Tibial nerve (tissue), 4 donors: ENCODE data around the gene NTF3.

ENCODE experiments used
- CTCF ChIP-seq, 5 experiments: fragments of 200-600 bp in 3 of 5; fragments of 450-650 bp in 2 of 5; sonication (generic) in 3 of 5; IDR thresholded peaks; one replicate each; pipeline ENCODE4 v1.5.1; 2016 to 2019; ENCODE audit warnings: antibody characterized with exemption in 5 of 5, mild to moderate bottlenecking in 3 of 5, moderate library complexity in 2 of 5
- EP300 ChIP-seq, 2 donors: sonication (generic); formaldehyde crosslinking; IDR thresholded peaks; one replicate each; pipeline ENCODE4 v1.6.1; 2017; ENCODE audit warnings: antibody characterized with exemption in 2 of 2, mild to moderate bottlenecking in 1 of 2
- POLR2A ChIP-seq, 2 donors: fragments of 450-650 bp; IDR thresholded peaks; one replicate each; pipeline ENCODE4 v1.6.1; 2017; ENCODE audit warnings: antibody characterized with exemption in 2 of 2, mild to moderate bottlenecking in 2 of 2, moderate library complexity in 2 of 2

GRCh38 chr12:5391653-5392052, 40.3 kb upstream of the NTF3 start:
- TF ChIP-seq CTCF (IDR thresholded peaks at IDR 0.05) (no peak), EP300 (IDR thresholded peaks at IDR 0.05) (no peak), POLR2A (IDR thresholded peaks at IDR 0.05) (no peak)
